NCI-H2171 (cell line): Measurements from ENCODE around the gene NES.

Source experiments
- DNase-seq: peaks from one replicate; lab custom pipeline; 2025; lab: John Stamatoyannopoulos, UW

Gene NES

GRCh38 chr1:156676820-156677615, at the start of gene NES:
NES (minus strand) TSS chr1:156677407; CDS start chr1:156677264, 143 bp downstream.
- DNase-seq, result no peak

- peak; percentile 20 for DNase-seq
Observed at GRCh38 chr1:156726549-156727226, 49.5 kb upstream of the NES start.

GRCh38 chr1:156725683-156726280, 48.6 kb upstream of the NES start:
- peak; percentile 39 for DNase-seq

- DNase-seq, result no peak
Observed at GRCh38 chr1:156721535-156721934, 44.3 kb upstream of the NES start.

GRCh38 chr1:156721131-156721530, 43.9 kb upstream of the NES start:
- no peak for DNase-seq

- DNase-seq, result peak; percentile 36
Observed at GRCh38 chr1:156717351-156717750, 40.1 kb upstream of the NES start.

GRCh38 chr1:156714830-156715229, 37.6 kb upstream of the NES start:
- DNase-seq, result no peak

- DNase-seq, result no peak
Observed at GRCh38 chr1:156712626-156713025, 35.4 kb upstream of the NES start.

- no peak for DNase-seq
Observed at GRCh38 chr1:156711011-156711817, 34.0 kb upstream of the NES start.

GRCh38 chr1:156709757-156710489, 32.7 kb upstream of the NES start:
- DNase-seq, result peak; percentile 37

- DNase-seq, result no peak
Observed at GRCh38 chr1:156709031-156709430, 31.8 kb upstream of the NES start.

GRCh38 chr1:156708218-156708661, 31.0 kb upstream of the NES start:
- DNase-seq, result no peak

GRCh38 chr1:156707417-156708217, 30.4 kb upstream of the NES start:
- no peak for DNase-seq

- peak; percentile 38 for DNase-seq
Observed at GRCh38 chr1:156706657-156707416, 29.6 kb upstream of the NES start.

GRCh38 chr1:156705918-156706656, 28.9 kb upstream of the NES start:
- DNase-seq, result peak; percentile 80

GRCh38 chr1:156705321-156705917, 28.2 kb upstream of the NES start, which contains the start of gene CRABP2:
CRABP2 (minus strand) TSS chr1:156705583; CDS start chr1:156705446, 137 bp downstream.
- peak; percentile 41 for DNase-seq

GRCh38 chr1:156704930-156705320, 27.7 kb upstream of the NES start:
- no peak for DNase-seq

GRCh38 chr1:156704166-156704711, 27.0 kb upstream of the NES start:
- DNase-seq, result no peak
